MV-4-11 (cell line): Measurements from ENCODE around the gene ADAMTS1.
"Not testable (repeated sequence)": the region's sequence is repeated elsewhere in the genome, so short reads cannot be mapped to it uniquely, and the experiment has no call there.

Experiments used
- DNase-seq: peaks from one replicate; lab custom pipeline; 2025; lab: John Stamatoyannopoulos, UW

ADAMTS1 gene

GRCh38 chr21:26845066-26845758 is at the start of gene ADAMTS1:
ADAMTS1 (minus strand) TSS chr21:26845409; CDS start chr21:26844954, 455 bp downstream.
- DNase-seq: no peak

GRCh38 chr21:26892151-26892550 is 46.9 kb upstream of the ADAMTS1 start:
- DNase-seq: no peak

GRCh38 chr21:26888931-26889330 is 43.7 kb upstream of the ADAMTS1 start:
- no peak for DNase-seq

GRCh38 chr21:26888256-26888655 is 43.0 kb upstream of the ADAMTS1 start:
- no peak for DNase-seq

- DNase-seq: no peak
Observed at GRCh38 chr21:26887251-26887650, 42.0 kb upstream of the ADAMTS1 start.

- DNase-seq: no peak
Observed at GRCh38 chr21:26884436-26884835, 39.2 kb upstream of the ADAMTS1 start.

- DNase-seq: no peak
Observed at GRCh38 chr21:26883768-26884167, 38.6 kb upstream of the ADAMTS1 start.

GRCh38 chr21:26881504-26882228 is 36.5 kb upstream of the ADAMTS1 start:
- DNase-seq: peak; percentile 24

- DNase-seq: peak; percentile 81
Observed at GRCh38 chr21:26877018-26877417, 31.8 kb upstream of the ADAMTS1 start.

GRCh38 chr21:26874347-26874746 is 29.1 kb upstream of the ADAMTS1 start:
- DNase-seq: no peak

GRCh38 chr21:26865857-26866256 is 20.6 kb upstream of the ADAMTS1 start:
- no peak for DNase-seq

- DNase-seq: not testable (repeated sequence)
Observed at GRCh38 chr21:26856871-26857350, 11.7 kb upstream of the ADAMTS1 start.

- DNase-seq: not testable (repeated sequence)
Observed at GRCh38 chr21:26854695-26855094, 9.5 kb upstream of the ADAMTS1 start.

GRCh38 chr21:26852423-26852822 is 7.2 kb upstream of the ADAMTS1 start:
- DNase-seq: no peak

GRCh38 chr21:26851109-26851944 is 6.1 kb upstream of the ADAMTS1 start:
- no peak for DNase-seq

GRCh38 chr21:26850116-26850643 is 5.0 kb upstream of the ADAMTS1 start:
- DNase-seq: peak; percentile 34

GRCh38 chr21:26849428-26850115 is 4.4 kb upstream of the ADAMTS1 start:
- DNase-seq: peak; percentile 39

- no peak for DNase-seq
Observed at GRCh38 chr21:26847921-26848320, 2.7 kb upstream of the ADAMTS1 start.

- no peak for DNase-seq
Observed at GRCh38 chr21:26847002-26847401, 1.8 kb upstream of the ADAMTS1 start.

GRCh38 chr21:26846036-26846931 is 1.1 kb upstream of the ADAMTS1 start:
- DNase-seq: no peak

GRCh38 chr21:26845759-26846035 is 488 bp upstream of the ADAMTS1 start:
- no peak for DNase-seq
